ENCODE data around the gene MAFG.

MAFG gene

GRCh38 chr17:81927653-81928543 lies at the start of gene MAFG:
TSS of gene MAFG (minus strand) at chr17:81927735. CDS start at chr17:81923185, 4,550 bp downstream.
- DNase-seq, result peak; percentile 89 to 91

- DNase-seq, result peak; percentile 50 to 67
These were observed 49.0 kb upstream of the MAFG start for GRCh38 chr17:81976332-81977210.

- no peak for DNase-seq
These were observed 45.9 kb upstream of the MAFG start for GRCh38 chr17:81973432-81973831.

GRCh38 chr17:81968850-81969812 lies 41.6 kb upstream of the MAFG start:
- no peak for DNase-seq

GRCh38 chr17:81968396-81968745 lies 40.8 kb upstream of the MAFG start:
- no peak for DNase-seq

GRCh38 chr17:81967533-81968395 lies 40.2 kb upstream of the MAFG start:
- peak; percentile 88 to 90 for DNase-seq

- DNase-seq, result no peak
These were observed 39.7 kb upstream of the MAFG start for GRCh38 chr17:81967244-81967532.

- DNase-seq, result no peak
These were observed 39.1 kb upstream of the MAFG start for GRCh38 chr17:81966343-81967243.

GRCh38 chr17:81964081-81964849 lies 36.7 kb upstream of the MAFG start:
- DNase-seq, result no peak

GRCh38 chr17:81962499-81963441 lies 35.2 kb upstream of the MAFG start:
- no peak for DNase-seq

- no peak for DNase-seq
These were observed 34.3 kb upstream of the MAFG start for GRCh38 chr17:81961521-81962498.

- no peak for DNase-seq
These were observed 33.6 kb upstream of the MAFG start, which contains the start of gene NOTUM for GRCh38 chr17:81961087-81961511. TSS of gene NOTUM (minus strand) at chr17:81961187. CDS start at chr17:81960909, 278 bp downstream.

GRCh38 chr17:81960130-81960958 lies 32.8 kb upstream of the MAFG start:
- no peak for DNase-seq

- peak; percentile 83 to 84 for DNase-seq
These were observed 32.0 kb upstream of the MAFG start for GRCh38 chr17:81959362-81960129.

GRCh38 chr17:81958633-81959342 lies 31.3 kb upstream of the MAFG start:
- no peak for DNase-seq
